ENCODE results near the gene LILRA2. TPM values are rescaled to one million over a fixed set of nuclear protein-coding genes. Genes with fewer than 3 reads are reported as not detected.

Gene LILRA2
- polyA plus RNA-seq, 1 donor from 2014 or later = not detected

DNA sequence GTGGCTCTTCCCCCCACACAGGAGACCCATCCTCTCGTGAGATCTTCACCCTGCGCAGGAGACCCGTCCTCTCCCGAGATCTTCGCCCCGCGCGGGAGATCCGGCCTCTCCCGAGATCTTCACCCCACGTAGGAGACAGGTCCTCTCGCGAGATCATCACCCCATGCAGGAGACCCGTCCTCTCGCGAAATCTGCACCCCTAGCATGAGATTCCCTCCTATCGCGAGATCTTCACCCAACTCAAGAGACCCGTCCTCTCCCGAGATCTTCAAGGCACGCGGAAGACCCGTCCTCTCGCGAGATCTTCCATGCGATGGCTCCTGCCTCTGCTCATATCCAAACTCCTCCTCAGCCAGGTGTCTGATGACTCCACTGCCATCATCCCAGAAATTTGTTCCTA lies 46.6 kb upstream of the LILRA2 start:
- no peak overlapping the region for H3K27ac ChIP-seq (ENCODE audit: low read length)
- H3F3A ChIP-seq (ENCODE audit: insufficient read depth, low read length, poor library complexity, severe bottlenecking) = no peaks in the 10 kb centered on the region
- H3K27me3 ChIP-seq (ENCODE audit: insufficient read depth, low read depth, low read length) = no peaks in the 10 kb centered on the region
- H3K9ac ChIP-seq (ENCODE audit: low read length) = no peak overlapping the region
- no peaks in the 10 kb centered on the region for H4K20me1 ChIP-seq (ENCODE audit: insufficient read depth)
- H3K4me2 ChIP-seq (ENCODE audit: low read length) = no peak overlapping the region
- no peaks in the 10 kb centered on the region for H3K79me2 ChIP-seq (replicated peaks; ENCODE audit: insufficient read depth, low read length)
- TF ChIP-seq, protein P1, sequence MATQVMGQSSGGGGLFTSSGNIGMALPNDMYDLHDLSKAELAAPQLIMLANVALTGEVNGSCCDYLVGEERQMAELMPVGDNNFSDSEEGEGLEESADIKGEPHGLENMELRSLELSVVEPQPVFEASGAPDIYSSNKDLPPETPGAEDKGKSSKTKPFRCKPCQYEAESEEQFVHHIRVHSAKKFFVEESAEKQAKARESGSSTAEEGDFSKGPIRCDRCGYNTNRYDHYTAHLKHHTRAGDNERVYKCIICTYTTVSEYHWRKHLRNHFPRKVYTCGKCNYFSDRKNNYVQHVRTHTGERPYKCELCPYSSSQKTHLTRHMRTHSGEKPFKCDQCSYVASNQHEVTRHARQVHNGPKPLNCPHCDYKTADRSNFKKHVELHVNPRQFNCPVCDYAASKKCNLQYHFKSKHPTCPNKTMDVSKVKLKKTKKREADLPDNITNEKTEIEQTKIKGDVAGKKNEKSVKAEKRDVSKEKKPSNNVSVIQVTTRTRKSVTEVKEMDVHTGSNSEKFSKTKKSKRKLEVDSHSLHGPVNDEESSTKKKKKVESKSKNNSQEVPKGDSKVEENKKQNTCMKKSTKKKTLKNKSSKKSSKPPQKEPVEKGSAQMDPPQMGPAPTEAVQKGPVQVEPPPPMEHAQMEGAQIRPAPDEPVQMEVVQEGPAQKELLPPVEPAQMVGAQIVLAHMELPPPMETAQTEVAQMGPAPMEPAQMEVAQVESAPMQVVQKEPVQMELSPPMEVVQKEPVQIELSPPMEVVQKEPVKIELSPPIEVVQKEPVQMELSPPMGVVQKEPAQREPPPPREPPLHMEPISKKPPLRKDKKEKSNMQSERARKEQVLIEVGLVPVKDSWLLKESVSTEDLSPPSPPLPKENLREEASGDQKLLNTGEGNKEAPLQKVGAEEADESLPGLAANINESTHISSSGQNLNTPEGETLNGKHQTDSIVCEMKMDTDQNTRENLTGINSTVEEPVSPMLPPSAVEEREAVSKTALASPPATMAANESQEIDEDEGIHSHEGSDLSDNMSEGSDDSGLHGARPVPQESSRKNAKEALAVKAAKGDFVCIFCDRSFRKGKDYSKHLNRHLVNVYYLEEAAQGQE (IDR thresholded peaks at IDR 0.05; ENCODE audit: borderline replicate concordance) = no peak
- TF ChIP-seq TAF1 (IDR thresholded peaks at IDR 0.05; ENCODE audit: low read depth) (no peak), MXI1 (conservative IDR thresholded peaks at IDR 0.05; ENCODE audit: poor library complexity, severe bottlenecking) (no peak), POLR2AphosphoS5 (IDR thresholded peaks at IDR 0.05) (no peak), RAD21 (conservative IDR thresholded peaks at IDR 0.05) (no peak), SMC3 (conservative IDR thresholded peaks at IDR 0.05; ENCODE audit: poor library complexity) (no peak), EP300 (conservative IDR thresholded peaks at IDR 0.05; ENCODE audit: poor library complexity, severe bottlenecking) (no peak), EZH2 (IDR thresholded peaks at IDR 0.05; ENCODE audit: borderline replicate concordance, insufficient read depth, low read length, poor library complexity, severe bottlenecking) (no peak)
- TF ChIP-seq, protein P2, sequence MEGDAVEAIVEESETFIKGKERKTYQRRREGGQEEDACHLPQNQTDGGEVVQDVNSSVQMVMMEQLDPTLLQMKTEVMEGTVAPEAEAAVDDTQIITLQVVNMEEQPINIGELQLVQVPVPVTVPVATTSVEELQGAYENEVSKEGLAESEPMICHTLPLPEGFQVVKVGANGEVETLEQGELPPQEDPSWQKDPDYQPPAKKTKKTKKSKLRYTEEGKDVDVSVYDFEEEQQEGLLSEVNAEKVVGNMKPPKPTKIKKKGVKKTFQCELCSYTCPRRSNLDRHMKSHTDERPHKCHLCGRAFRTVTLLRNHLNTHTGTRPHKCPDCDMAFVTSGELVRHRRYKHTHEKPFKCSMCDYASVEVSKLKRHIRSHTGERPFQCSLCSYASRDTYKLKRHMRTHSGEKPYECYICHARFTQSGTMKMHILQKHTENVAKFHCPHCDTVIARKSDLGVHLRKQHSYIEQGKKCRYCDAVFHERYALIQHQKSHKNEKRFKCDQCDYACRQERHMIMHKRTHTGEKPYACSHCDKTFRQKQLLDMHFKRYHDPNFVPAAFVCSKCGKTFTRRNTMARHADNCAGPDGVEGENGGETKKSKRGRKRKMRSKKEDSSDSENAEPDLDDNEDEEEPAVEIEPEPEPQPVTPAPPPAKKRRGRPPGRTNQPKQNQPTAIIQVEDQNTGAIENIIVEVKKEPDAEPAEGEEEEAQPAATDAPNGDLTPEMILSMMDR (IDR thresholded peaks at IDR 0.05; ENCODE audit: poor library complexity, severe bottlenecking) = no peak
- H3K4me3 ChIP-seq (ENCODE audit: low read length) = no peak overlapping the region
- no peaks in the 10 kb centered on the region for H3K9me3 ChIP-seq (ENCODE audit: low read length)
- H3K9me2 ChIP-seq (ENCODE audit: insufficient read depth, low read length) = no peaks in the 10 kb centered on the region
- H2AFZ ChIP-seq (ENCODE audit: low read depth, low read length) = no peak overlapping the region
- no peaks in the 10 kb centered on the region for H3K36me3 ChIP-seq (ENCODE audit: insufficient read depth, low read length)

DNA sequence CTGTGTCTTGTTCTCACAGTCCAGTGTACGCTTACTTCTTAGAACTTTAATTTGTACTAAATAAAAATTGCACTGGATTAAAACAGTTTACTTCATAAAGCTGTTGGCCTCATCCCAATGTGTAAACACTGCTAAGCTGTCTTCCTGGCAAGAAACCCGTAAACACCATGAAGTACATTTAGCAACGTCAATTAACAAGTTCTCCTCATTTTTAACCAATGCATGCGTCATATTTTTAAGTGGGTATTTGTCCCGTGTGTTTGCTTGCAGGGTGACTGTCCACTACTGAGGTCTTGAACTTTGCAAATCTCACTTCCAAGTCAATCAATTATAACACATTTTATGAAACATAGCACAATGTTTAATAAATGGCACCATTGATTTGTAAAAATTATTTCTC lies 42.7 kb upstream of the LILRA2 start:
- no peak overlapping the region for H3K4me3 ChIP-seq (ENCODE audit: low read length)
- no peaks in the 10 kb centered on the region for H3F3A ChIP-seq (ENCODE audit: insufficient read depth, low read length, poor library complexity, severe bottlenecking)
- H3K36me3 ChIP-seq (ENCODE audit: insufficient read depth, low read length) = no peaks in the 10 kb centered on the region
- no peak overlapping the region for H3K9ac ChIP-seq (ENCODE audit: low read length)
- no peaks in the 10 kb centered on the region for H3K79me2 ChIP-seq (replicated peaks; ENCODE audit: insufficient read depth, low read length)
- H4K20me1 ChIP-seq (ENCODE audit: insufficient read depth) = no peaks in the 10 kb centered on the region
- H3K9me3 ChIP-seq (ENCODE audit: low read length) = no peaks in the 10 kb centered on the region
- no peak overlapping the region for H3K4me2 ChIP-seq (ENCODE audit: low read length)
- H2AFZ ChIP-seq (ENCODE audit: low read depth, low read length) = no peak overlapping the region
- H3K9me2 ChIP-seq (ENCODE audit: insufficient read depth, low read length) = no peaks in the 10 kb centered on the region
- H3K27me3 ChIP-seq (ENCODE audit: insufficient read depth, low read depth, low read length) = no peaks in the 10 kb centered on the region
- no peak for TF ChIP-seq TAF1 (IDR thresholded peaks at IDR 0.05; ENCODE audit: low read depth)
- TF ChIP-seq, protein P1 (IDR thresholded peaks at IDR 0.05; ENCODE audit: borderline replicate concordance) = no peak
- no peak for TF ChIP-seq SMC3 (conservative IDR thresholded peaks at IDR 0.05; ENCODE audit: poor library complexity)
- no peak overlapping the region for H3K27ac ChIP-seq (ENCODE audit: low read length)
